Activated CD8-positive, alpha-beta T cell treated with anti-CD3 and anti-CD28 coated beads for 36 hours (primary cell): ENCODE results near the gene CXorf49B. TPM values are rescaled to one million over a fixed set of nuclear protein-coding genes. Genes with fewer than 3 reads are reported as not detected.

Experiments
- ATAC-seq: fragments of 200-7000 bp; cut with Tn5 transposase; one replicate; pipeline ENCODE4 v1.10.0; 2021; ENCODE audit warnings: mild to moderate bottlenecking, moderate library complexity
- CTCF ChIA-PET: fragments of 350-600 bp; sonication (Branson Sonifier 250); formaldehyde crosslinking; loops from one replicate; lab custom pipeline; 2021; ENCODE audit warnings: antibody characterized with exemption; lab: Charles Lee
- POLR2A ChIA-PET: fragments of 350-600 bp; sonication (Branson Sonifier 250); formaldehyde crosslinking; loops from one replicate; lab custom pipeline; 2021; ENCODE audit warnings: antibody characterized with exemption; lab: Charles Lee
- DNase-seq: peaks from one replicate; pipeline ENCODE4 v3.0.0-alpha.2; 2020
- H3K27ac Mint-ChIP-seq: one replicate; pipeline ENCODE4 v1.8.0; 2021; ENCODE audit warnings: mild to moderate bottlenecking, mixed read lengths
- H3K27me3 Mint-ChIP-seq: one replicate; pipeline ENCODE4 v1.8.0; 2021; ENCODE audit warnings: mixed read lengths
- H3K36me3 Mint-ChIP-seq: one replicate; pipeline ENCODE4 v1.8.0; 2021; ENCODE audit warnings: low read depth, mixed read lengths
- H3K4me1 Mint-ChIP-seq: one replicate; pipeline ENCODE4 v1.8.0; 2021; ENCODE audit warnings: low read depth, mixed read lengths
- H3K4me3 Mint-ChIP-seq: one replicate; pipeline ENCODE4 v1.8.0; 2021; ENCODE audit warnings: mild to moderate bottlenecking, moderate library complexity, mixed read lengths
- H3K9me3 Mint-ChIP-seq: one replicate; pipeline ENCODE4 v1.8.0; 2021; ENCODE audit warnings: mixed read lengths
- CTCF ChIP-seq: fragments of 200-600 bp; IDR thresholded peaks from one replicate; pipeline ENCODE4 v1.8.0; 2022; ENCODE audit warnings: antibody characterized with exemption, mild to moderate bottlenecking
- intact Hi-C: fragments of 100-400 bp; cut with micrococcal nuclease; formaldehyde crosslinking; loops from one replicate; pipeline ENCODE4 v1.10.0; 2022
- total RNA-seq, 2 experiments: library from RNA; stranded (reverse); gene quantifications; one replicate each; pipeline ENCODE4 v1.2.3, GENCODE V29; 2021

Gene CXorf49B
- total RNA-seq, 2 experiments from 2014 or later: not detected

- no peak for TF ChIP-seq CTCF
- Mint-ChIP-seq H3K27me3 (no peaks in the 10 kb centered on the region), H3K4me1 (no peaks in the 10 kb centered on the region), H3K27ac (no peak overlapping the region), H3K4me3 (no peak overlapping the region), H3K36me3 (no peaks in the 10 kb centered on the region), H3K9me3 (peaks cover 1% of the 10 kb centered on the region)
- CTCF ChIA-PET: no interaction called here
- POLR2A ChIA-PET: no interaction called here
- ATAC-seq: no peak
- intact Hi-C loops: no loop called here
- DNase-seq: no peak
Observed at GRCh38 chrX:71815121-71815905, 52.2 kb downstream of the CXorf49B start.

DNA sequence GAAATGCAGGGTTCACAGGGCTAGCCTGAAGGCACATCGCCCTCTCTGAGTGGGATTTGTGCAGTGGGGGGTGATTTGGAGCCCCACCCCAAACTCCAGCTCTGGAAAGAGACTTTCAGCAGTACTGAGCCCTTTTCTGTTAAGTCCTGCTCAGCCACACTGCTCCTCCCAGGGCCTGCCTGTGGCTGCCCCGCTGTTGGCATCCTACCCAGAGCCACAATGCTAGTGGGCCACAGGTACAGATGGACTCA is 52.7 kb downstream of the CXorf49B start:
- Mint-ChIP-seq H3K9me3 (peaks cover 1% of the 10 kb centered on the region), H3K4me3 (no peak overlapping the region), H3K36me3 (no peaks in the 10 kb centered on the region), H3K27ac (no peak overlapping the region), H3K4me1 (no peaks in the 10 kb centered on the region), H3K27me3 (no peaks in the 10 kb centered on the region)
- ATAC-seq: no peak
- no peak for DNase-seq
- intact Hi-C loops: no loop called here
- ChIA-PET POLR2A (no interaction called here), CTCF (no interaction called here)
- no peak for TF ChIP-seq CTCF

Other genes with a start within 250 kb of the CXorf49B start
- gene OGT, start 230.2 kb upstream of the CXorf49B start, total RNA-seq: 100 to 1,000 TPM; 354 to 358 TPM
- 1 to 10 TPM; 3.5 to 5.1 TPM for gene GCNA, start 184.9 kb upstream of the CXorf49B start, total RNA-seq
- 10 to 100 TPM; 42.4 to 43.8 TPM for gene CXCR3, start 144.8 kb upstream of the CXorf49B start, total RNA-seq
- gene CXorf49, start 45.1 kb upstream of the CXorf49B start, total RNA-seq: not detected
- under 1 TPM; 0.58 to 0.88 TPM for gene NHSL2, start 147.5 kb downstream of the CXorf49B start, total RNA-seq